Activated T-helper 2 cell treated with anti-CD3 and anti-CD28 coated beads, Interferon-gamma antibody, Interleukin-2, Interleukin-4, amounts not matched to agents 10 μg/mL and 5 μg/mL and 100 μg/mL, durations not matched to agents 14 hours and 24 hours and 36 hours (primary cell): ENCODE measurements around the gene TSHZ1. TPM values are rescaled to one million over a fixed set of nuclear protein-coding genes. Genes with fewer than 3 reads are reported as not detected.

Source experiments
- DNase-seq: peaks from one replicate; pipeline ENCODE4 v3.0.0; 2021; ENCODE audit warnings: low spot score
- H3K27ac Mint-ChIP-seq: one replicate; pipeline ENCODE4 v1.8.0; 2021; ENCODE audit warnings: mixed read lengths
- H3K27me3 Mint-ChIP-seq: one replicate; pipeline ENCODE4 v1.8.0; 2021; ENCODE audit warnings: low read depth, mixed read lengths
- H3K36me3 Mint-ChIP-seq: one replicate; pipeline ENCODE4 v1.8.0; 2021; ENCODE audit warnings: low read depth, mixed read lengths
- H3K4me1 Mint-ChIP-seq: one replicate; pipeline ENCODE4 v1.8.0; 2021; ENCODE audit warnings: low read depth, mixed read lengths
- H3K4me3 Mint-ChIP-seq: one replicate; pipeline ENCODE4 v1.8.0; 2021; ENCODE audit warnings: low read depth, mild to moderate bottlenecking, moderate library complexity, mixed read lengths
- H3K9me3 Mint-ChIP-seq: one replicate; pipeline ENCODE4 v1.8.0; 2021; ENCODE audit warnings: mixed read lengths
- intact Hi-C: fragments of 100-400 bp; cut with micrococcal nuclease; formaldehyde crosslinking; loops from one replicate; pipeline ENCODE4 v1.15.1; 2023
- total RNA-seq: library from RNA; stranded (reverse); gene quantifications from 2 replicates; pipeline ENCODE4 v1.2.3, GENCODE V29; 2022

TSHZ1 gene
- total RNA-seq, 1 donor from 2014 or later = 12.0 TPM

DNA sequence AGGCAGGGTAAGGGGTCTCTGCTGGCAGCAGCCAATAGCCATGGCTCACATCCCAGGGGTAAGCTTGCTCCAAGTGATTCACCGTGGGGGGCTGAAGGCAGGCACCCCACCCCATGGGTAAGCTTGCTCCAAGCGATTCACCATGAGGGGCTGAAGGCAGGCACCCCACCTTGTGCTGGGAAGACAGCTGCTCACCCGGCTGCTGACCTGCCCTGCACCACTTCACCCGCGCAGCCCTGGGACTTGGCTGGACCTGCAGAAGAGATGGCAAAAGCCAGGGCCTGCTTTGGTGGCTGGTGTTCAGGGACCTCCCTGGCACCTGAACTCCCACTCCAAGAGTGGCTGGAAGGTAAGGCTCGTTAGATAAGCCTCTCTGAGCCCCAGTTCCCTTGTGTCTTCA lies 20.9 kb upstream of the TSHZ1 start:
- no peak overlapping the region for H3K4me3 Mint-ChIP-seq

GRCh38 chr18:75192899-75193298 lies 17.7 kb upstream of the TSHZ1 start:
- H3K4me3 Mint-ChIP-seq = no peak overlapping the region
- peaks cover 1% of the 10 kb centered on the region for H3K9me3 Mint-ChIP-seq
- no peaks in the 10 kb centered on the region for H3K27me3 Mint-ChIP-seq
- H3K27ac Mint-ChIP-seq = no peak overlapping the region
- no peaks in the 10 kb centered on the region for H3K36me3 Mint-ChIP-seq
- no peak for DNase-seq
- no peaks in the 10 kb centered on the region for H3K4me1 Mint-ChIP-seq
- intact Hi-C loops = no loop called here

More for the DNA sequence above, 20.9 kb upstream of the TSHZ1 start:
- Mint-ChIP-seq H3K4me1 (no peaks in the 10 kb centered on the region), H3K27ac (no peak overlapping the region), H3K9me3 (peaks cover 5% of the 10 kb centered on the region), H3K36me3 (no peaks in the 10 kb centered on the region), H3K27me3 (no peaks in the 10 kb centered on the region)
- no peak for DNase-seq
- intact Hi-C loops = no loop called here

- no peaks in the 10 kb centered on the region for H3K4me1 Mint-ChIP-seq
- no peak overlapping the region for H3K4me3 Mint-ChIP-seq
Measured at GRCh38 chr18:75198036-75198435, 12.6 kb upstream of the TSHZ1 start.

DNA sequence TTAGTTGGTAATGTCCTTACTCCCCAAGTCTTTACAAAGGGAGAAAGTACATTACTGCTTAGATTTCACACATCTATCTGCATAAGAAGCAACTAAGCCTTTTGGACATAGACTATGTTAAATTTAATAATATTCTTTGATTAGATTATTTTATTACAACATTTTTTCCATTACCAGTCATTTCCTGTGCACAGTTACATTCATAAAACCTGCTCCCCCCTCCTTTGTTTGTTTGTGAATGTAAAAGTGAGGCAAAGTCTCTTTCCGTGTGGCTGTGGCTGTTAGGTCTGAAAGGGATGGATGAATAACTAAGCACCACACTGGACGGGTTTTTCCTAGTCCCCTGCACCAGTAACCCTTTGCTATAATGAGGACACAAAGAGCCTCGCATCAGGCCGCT lies 11.3 kb upstream of the TSHZ1 start:
- intact Hi-C loops = no loop called here
- H3K27me3 Mint-ChIP-seq = peaks cover 6% of the 10 kb centered on the region
- H3K36me3 Mint-ChIP-seq = peaks cover 20% of the 10 kb centered on the region
- H3K9me3 Mint-ChIP-seq = no peaks in the 10 kb centered on the region
- H3K27ac Mint-ChIP-seq = no peak overlapping the region
- DNase-seq = no peak
- H3K4me3 Mint-ChIP-seq = no peak overlapping the region
- H3K4me1 Mint-ChIP-seq = no peaks in the 10 kb centered on the region

More at GRCh38 chr18:75198036-75198435, 12.6 kb upstream of the TSHZ1 start:
- DNase-seq = no peak
- H3K36me3 Mint-ChIP-seq = peaks cover 18% of the 10 kb centered on the region
- no peak overlapping the region for H3K27ac Mint-ChIP-seq
- H3K27me3 Mint-ChIP-seq = peaks cover 3% of the 10 kb centered on the region
- intact Hi-C loops = no loop called here
- H3K9me3 Mint-ChIP-seq = no peaks in the 10 kb centered on the region

DNA sequence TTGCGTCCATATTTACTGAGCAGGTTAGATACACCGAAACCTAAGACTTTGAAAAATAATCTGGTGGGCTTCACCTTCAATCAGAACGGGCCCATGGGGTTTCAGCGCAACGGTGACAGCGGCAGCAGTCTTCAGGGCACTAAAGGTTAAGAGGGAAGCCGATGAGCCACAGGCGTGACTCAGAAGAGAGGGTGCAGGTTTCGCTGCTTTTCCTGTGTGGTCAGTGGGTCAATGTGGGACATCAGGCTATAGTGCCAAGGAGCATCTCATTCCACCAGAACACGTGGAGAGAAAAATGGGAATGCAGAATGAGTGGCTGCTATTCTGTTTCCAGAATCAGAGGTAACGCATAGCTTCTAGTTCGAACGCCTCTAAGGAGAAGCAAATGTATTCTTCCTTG lies 10.5 kb upstream of the TSHZ1 start:
- Mint-ChIP-seq H3K36me3 (peaks cover 20% of the 10 kb centered on the region), H3K27me3 (peaks cover 9% of the 10 kb centered on the region), H3K9me3 (no peaks in the 10 kb centered on the region), H3K4me3 (no peak overlapping the region), H3K27ac (no peak overlapping the region), H3K4me1 (peaks cover 2% of the 10 kb centered on the region)
- no peak for DNase-seq
- intact Hi-C loops = loop anchor here (10.0 kb wide), 1 partner anchor 205 kb away; no protein-coding TSS in a partner anchor

DNA sequence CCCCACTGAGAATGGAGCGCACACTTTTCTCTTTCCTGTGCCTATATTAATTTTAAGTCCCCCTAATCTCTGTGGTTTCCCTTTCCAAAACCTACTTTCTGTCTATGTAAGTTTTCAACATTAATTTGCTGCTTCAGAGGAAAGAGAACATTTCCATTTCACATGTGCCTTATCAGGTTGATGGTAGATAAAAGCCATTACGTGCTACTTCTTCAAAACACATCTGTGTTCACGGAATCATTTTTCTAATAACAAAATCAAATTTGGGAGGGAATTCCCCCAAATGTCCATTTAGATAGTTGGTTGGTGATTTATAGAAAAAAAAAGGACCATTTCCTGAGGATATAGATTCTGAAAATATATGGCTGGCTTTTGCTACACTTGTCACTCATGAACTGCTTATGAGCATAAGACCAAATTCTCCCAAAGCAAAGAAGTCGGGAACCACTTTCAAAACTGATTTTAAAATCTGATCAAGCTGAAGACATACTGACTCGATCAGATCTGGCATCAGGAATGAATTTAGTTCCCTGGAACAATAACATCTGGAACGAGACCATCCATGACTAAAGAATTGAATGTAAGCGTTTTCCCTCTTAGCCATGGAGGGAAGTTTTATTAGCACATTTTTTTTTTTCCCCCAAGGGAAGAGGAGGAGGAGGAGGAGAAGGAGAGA lies 9.9 kb upstream of the TSHZ1 start:
- H3K27ac Mint-ChIP-seq = no peak overlapping the region
- H3K9me3 Mint-ChIP-seq = no peaks in the 10 kb centered on the region
- H3K27me3 Mint-ChIP-seq = peaks cover 15% of the 10 kb centered on the region
- no peak for DNase-seq
- peaks cover 24% of the 10 kb centered on the region for H3K36me3 Mint-ChIP-seq
- intact Hi-C loops = loop anchor here (10.0 kb wide), 1 partner anchor 206 kb away; no protein-coding TSS in a partner anchor
- H3K4me1 Mint-ChIP-seq = peaks cover 7% of the 10 kb centered on the region
- no peak overlapping the region for H3K4me3 Mint-ChIP-seq

DNA sequence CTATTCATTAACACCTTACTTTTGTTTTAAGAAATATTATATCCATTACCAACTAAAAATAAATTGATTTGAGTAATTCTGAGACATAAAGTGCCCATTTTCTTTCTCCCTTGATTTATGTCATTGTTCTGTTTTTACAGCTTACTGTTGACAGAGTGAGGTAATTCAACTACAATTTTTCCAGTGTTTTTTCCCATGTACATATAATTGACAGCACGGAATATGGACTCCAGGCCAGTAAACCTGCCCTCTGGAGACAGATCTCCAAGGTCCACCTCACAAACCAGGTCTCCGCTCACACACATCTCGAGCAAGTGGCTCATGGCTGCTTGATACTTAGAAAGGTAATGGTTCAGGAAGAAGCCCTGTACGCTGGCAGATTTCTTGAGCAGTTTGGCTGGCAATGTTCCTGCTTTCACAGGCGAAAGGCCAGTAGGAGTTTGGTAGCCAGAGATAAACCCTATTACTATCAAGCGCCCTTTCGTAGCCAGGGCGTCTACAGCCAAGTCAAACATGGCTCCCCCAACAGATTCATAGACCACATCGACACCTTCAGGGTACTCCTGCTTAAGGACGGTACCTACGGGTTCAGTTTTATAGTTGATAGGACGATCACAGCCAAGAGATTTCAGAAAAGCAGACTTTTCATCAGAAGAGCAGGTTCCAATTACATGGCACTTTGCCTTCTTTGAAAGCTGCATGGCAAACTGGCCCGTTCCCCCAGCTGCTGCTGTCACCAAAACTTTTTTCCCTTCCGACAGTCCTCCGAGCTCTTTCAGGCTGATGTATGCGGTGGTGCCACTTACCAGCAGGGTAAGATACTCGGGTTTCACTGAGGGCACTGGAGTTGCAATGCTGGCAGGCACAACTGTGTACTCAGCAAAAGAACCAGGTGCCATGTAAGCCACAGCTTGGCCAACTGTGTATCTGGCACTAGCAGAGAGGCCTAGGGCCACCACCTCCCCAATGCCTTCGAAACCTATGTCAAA lies 9.0 kb upstream of the TSHZ1 start:
- Mint-ChIP-seq H3K27me3 (peaks cover 24% of the 10 kb centered on the region), H3K4me3 (no peak overlapping the region), H3K9me3 (no peaks in the 10 kb centered on the region), H3K36me3 (peaks cover 32% of the 10 kb centered on the region), H3K27ac (no peak overlapping the region), H3K4me1 (peaks cover 9% of the 10 kb centered on the region)
- intact Hi-C loops = loop anchor here (10.0 kb wide), 1 partner anchor 207 kb away; no protein-coding TSS in a partner anchor
- no peak for DNase-seq

DNA sequence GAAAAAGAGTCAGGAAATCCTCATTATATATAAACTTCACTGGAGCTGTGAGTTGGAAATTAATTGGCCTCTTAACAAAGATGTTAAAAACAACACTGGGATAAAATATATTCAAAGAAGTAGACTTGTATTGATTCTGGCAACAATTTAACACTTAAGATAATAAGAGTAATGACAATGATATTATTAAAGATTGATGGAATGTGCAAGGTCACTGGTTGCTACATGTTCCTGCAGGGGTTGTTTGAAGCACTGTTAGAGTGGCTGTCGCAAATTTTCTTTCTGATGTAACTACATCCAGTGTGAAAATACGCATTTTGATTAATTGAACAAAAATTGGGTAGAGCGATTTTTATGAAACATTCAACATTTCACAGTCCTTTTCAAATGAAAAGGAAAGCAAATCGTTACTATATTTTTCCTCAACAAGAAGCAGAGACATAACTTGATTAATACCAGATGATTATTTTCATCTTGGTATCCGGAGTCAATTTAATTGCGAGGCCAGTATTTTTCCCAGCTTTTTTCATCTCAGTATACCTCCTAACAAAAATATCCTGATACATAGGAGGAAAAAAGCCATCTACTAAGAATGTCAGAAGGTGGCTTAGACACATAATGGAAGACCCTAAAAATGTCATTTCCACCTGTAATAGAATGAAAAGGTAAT lies 7.8 kb upstream of the TSHZ1 start:
- DNase-seq = no peak
- Mint-ChIP-seq H3K4me1 (peaks cover 18% of the 10 kb centered on the region), H3K36me3 (peaks cover 40% of the 10 kb centered on the region), H3K27ac (no peak overlapping the region), H3K27me3 (peaks cover 34% of the 10 kb centered on the region), H3K4me3 (no peak overlapping the region), H3K9me3 (no peaks in the 10 kb centered on the region)
- intact Hi-C loops = loop anchor here (10.0 kb wide), 1 partner anchor 208 kb away; no protein-coding TSS in a partner anchor

GRCh38 chr18:75203416-75204268 lies 7.0 kb upstream of the TSHZ1 start:
- H3K27ac Mint-ChIP-seq = no peak overlapping the region
- peaks cover 35% of the 10 kb centered on the region for H3K27me3 Mint-ChIP-seq
- peaks cover 22% of the 10 kb centered on the region for H3K4me1 Mint-ChIP-seq
- no peak overlapping the region for H3K4me3 Mint-ChIP-seq
- intact Hi-C loops = loop anchor here (10.0 kb wide), 1 partner anchor 209 kb away; no protein-coding TSS in a partner anchor
- DNase-seq = no peak
- H3K36me3 Mint-ChIP-seq = peaks cover 43% of the 10 kb centered on the region
- no peaks in the 10 kb centered on the region for H3K9me3 Mint-ChIP-seq

- no peak overlapping the region for H3K27ac Mint-ChIP-seq
- H3K4me1 Mint-ChIP-seq = peaks cover 22% of the 10 kb centered on the region
- peaks cover 43% of the 10 kb centered on the region for H3K36me3 Mint-ChIP-seq
- intact Hi-C loops = loop anchor here (10.0 kb wide), 1 partner anchor 209 kb away; no protein-coding TSS in a partner anchor
- no peak overlapping the region for H3K4me3 Mint-ChIP-seq
- no peaks in the 10 kb centered on the region for H3K9me3 Mint-ChIP-seq
- DNase-seq = no peak
- peaks cover 35% of the 10 kb centered on the region for H3K27me3 Mint-ChIP-seq
Measured at GRCh38 chr18:75204269-75204731, 6.3 kb upstream of the TSHZ1 start.

DNA sequence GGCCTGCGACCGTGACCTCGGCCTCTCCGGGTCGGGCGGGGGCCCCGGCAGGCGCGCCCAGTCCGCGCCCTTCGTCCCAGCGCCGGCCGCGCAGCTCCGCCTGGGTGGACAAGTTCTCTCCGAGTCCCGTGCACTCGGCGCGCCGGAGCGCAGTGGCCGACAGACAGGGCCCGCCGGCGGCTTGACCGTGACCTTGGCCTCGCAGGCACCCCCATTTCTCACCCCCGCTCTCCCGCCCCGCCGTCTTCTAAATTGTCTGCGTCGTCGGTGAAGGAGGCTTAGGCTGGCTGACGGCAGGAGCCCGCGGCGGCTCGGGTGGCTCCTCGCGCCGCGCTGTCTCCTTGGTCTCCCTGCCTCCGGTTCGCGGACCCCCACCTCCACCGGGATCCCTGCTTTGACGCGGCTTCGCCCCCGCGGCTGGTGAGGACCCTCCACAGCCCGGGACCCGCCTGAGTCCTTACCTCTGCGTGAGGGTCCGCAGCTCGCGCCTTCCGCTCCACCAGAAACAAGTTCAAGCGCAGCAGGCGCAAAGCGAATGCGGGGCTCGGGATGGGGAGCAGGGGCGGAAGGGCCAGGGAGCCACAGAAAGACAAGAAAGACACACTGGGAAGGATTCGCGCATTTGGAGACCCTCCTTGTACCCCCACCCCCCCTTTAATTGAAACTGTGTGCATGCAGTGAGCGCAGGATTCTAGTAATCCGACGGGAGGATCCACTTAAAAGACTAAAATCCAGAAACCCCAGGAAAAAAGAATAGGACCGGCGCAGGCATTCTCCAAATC lies 5.7 kb upstream of the TSHZ1 start:
- no peak for DNase-seq
- Mint-ChIP-seq H3K4me1 (peaks cover 25% of the 10 kb centered on the region), H3K27me3 (peaks cover 35% of the 10 kb centered on the region), H3K9me3 (no peaks in the 10 kb centered on the region), H3K36me3 (peaks cover 43% of the 10 kb centered on the region), H3K4me3 (no peak overlapping the region), H3K27ac (no peak overlapping the region)
- intact Hi-C loops = loop anchor here (5.0 to 10.0 kb wide), 2 partner anchors 202 to 210 kb away; no protein-coding TSS in a partner anchor
